Measurements from ENCODE around the gene HNRNPA1. TPM values are rescaled to one million over a fixed set of nuclear protein-coding genes. Genes with fewer than 3 reads are reported as not detected.
"Not testable (repeated sequence)": the region's sequence is repeated elsewhere in the genome, so short reads cannot be mapped to it uniquely, and the experiment has no call there.

HNRNPA1 gene
- total RNA-seq, 1 donor from 2014 or later: 521 TPM

DNA sequence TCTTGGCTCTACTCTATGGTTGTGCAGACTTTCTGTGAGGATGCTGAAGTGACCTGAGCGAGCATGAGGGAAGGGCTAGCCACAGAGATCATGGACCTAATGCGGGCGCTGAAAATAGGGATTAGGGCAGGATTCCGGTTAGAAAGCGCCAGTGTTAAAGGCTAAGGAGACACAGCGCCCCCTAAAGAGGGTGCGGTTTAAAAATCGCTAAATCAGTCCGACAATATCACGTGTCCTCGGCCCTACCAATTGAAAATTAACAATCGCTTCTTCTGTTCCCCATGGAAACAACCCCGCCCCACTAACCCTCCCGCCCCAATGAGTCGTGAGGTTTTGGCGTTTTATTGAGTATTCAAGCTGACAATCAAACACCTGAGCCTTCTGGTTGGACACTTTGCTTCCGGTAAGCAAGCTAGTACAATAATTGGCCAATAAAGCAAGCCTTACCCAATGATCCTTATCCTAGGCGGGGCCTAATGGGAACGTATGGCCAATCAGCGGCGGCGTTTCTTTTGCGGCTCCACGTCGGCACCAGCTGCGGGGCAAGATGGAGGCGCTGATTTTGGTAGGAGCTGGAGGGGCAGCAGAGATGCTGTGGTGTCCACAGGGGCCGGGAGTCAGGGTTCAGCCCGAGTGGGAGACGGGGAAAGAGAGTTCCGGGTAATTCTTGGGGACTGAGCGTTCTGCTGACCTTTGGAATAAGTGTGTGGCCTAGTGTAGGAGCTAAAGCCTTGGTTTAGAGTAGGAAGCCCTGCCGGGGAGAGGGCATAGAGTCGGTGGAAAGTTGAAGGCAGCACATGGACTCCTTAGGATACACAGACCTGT, 44.3 kb downstream of the HNRNPA1 start, which contains the start of gene COPZ1:
TSS of gene COPZ1 (plus strand) at position 515 of the 825 bp plus-strand sequence. CDS start at position 548, 33 bp downstream.
- intact Hi-C loops (cut with DNase I): no loop called here
- Histone ChIP-seq H3K4me1 (peaks cover 43% of the 10 kb centered on the region), H3K4me3 (peak within 1 kb of the TSS; percentile 82 to 85), H3K27me3 (no peaks in the 10 kb centered on the region), H3K36me3 (no peaks in the 10 kb centered on the region), H3K9me3 (no peaks in the 10 kb centered on the region), H3K27ac (peak within 1 kb of the TSS; percentile 80)
- peak; percentile 36 to 52 (median 50) for TF ChIP-seq CTCF (IDR thresholded peaks at IDR 0.05)
- peak; percentile 90 to 95 for TF ChIP-seq POLR2AphosphoS5 (IDR thresholded peaks at IDR 0.05; ENCODE audit: insufficient read depth in 1 of 2, low read depth in 1 of 2)
- TF ChIP-seq POLR2A (IDR thresholded peaks at IDR 0.05): peak in 1 of 2 donors; percentile 75
- DNase-seq (ENCODE audit: extremely low spot score in 2 of 2): peak; percentile 98 to 99

DNA sequence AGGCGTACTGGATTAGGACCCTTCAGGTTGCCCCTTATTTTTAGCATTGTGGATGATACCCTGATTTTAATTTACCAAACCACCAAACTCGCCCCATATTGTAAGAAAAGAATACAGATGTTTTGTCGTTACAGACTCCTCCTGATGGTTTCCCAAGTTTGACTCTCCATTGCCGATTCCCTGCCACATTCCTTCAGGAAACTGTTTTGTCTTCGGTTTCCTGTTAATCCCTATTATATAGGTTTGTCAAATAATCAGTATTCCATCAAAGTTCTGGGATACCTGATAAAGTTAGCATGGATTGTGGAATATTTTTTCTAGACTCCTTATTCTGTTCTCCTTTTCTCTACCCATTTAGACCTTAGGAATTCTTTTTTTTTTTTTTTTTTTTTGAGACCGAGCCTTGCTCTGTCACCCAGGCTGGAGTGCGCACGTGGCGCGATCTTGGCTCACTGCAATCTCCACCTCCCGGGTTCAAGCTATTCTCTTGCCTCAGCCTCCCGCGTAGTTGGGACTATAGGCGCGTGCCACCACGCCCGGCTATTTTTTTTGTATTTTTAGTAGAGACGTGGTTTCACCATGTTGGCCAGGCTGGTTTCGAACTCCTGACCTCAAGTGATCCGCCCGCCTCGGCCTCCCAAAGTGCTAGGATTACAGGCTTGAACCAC, 45.0 kb downstream of the HNRNPA1 start:
- H3K27me3 ChIP-seq; H3K9me3 ChIP-seq; DNase-seq (ENCODE audit: extremely low spot score in 2 of 2); H3K36me3 ChIP-seq; intact Hi-C loops (cut with DNase I): not testable (repeated sequence)
- Histone ChIP-seq H3K4me3 (peak overlapping the region; percentile 82 to 85), H3K27ac (peak overlapping the region; percentile 80), H3K4me1 (peaks cover 50% of the 10 kb centered on the region)

GRCh38 chr12:54328595-54329337, 48.2 kb downstream of the HNRNPA1 start:
- intact Hi-C loops (cut with DNase I): no loop called here
- Histone ChIP-seq H3K36me3 (no peaks in the 10 kb centered on the region), H3K27me3 (no peaks in the 10 kb centered on the region), H3K4me1 (peaks cover 67% of the 10 kb centered on the region), H3K9me3 (no peaks in the 10 kb centered on the region), H3K27ac (no peak overlapping the region), H3K4me3 (no peak overlapping the region)
- TF ChIP-seq CTCF (IDR thresholded peaks at IDR 0.05) (no peak), POLR2A (IDR thresholded peaks at IDR 0.05) (no peak), POLR2AphosphoS5 (IDR thresholded peaks at IDR 0.05; ENCODE audit: insufficient read depth in 1 of 2, low read depth in 1 of 2) (no peak)
- DNase-seq (ENCODE audit: extremely low spot score in 2 of 2): no peak

- intact Hi-C loops (cut with DNase I): no loop called here
- Histone ChIP-seq H3K27me3 (no peaks in the 10 kb centered on the region), H3K36me3 (no peaks in the 10 kb centered on the region), H3K9me3 (no peaks in the 10 kb centered on the region), H3K27ac (no peak overlapping the region), H3K4me1 (peaks cover 67% of the 10 kb centered on the region), H3K4me3 (no peak overlapping the region)
- TF ChIP-seq POLR2A (IDR thresholded peaks at IDR 0.05) (no peak), POLR2AphosphoS5 (IDR thresholded peaks at IDR 0.05; ENCODE audit: insufficient read depth in 1 of 2, low read depth in 1 of 2) (no peak), CTCF (IDR thresholded peaks at IDR 0.05) (no peak)
- no peak for DNase-seq (ENCODE audit: extremely low spot score in 2 of 2)
Observed at GRCh38 chr12:54329759-54330158, 49.2 kb downstream of the HNRNPA1 start.

DNA sequence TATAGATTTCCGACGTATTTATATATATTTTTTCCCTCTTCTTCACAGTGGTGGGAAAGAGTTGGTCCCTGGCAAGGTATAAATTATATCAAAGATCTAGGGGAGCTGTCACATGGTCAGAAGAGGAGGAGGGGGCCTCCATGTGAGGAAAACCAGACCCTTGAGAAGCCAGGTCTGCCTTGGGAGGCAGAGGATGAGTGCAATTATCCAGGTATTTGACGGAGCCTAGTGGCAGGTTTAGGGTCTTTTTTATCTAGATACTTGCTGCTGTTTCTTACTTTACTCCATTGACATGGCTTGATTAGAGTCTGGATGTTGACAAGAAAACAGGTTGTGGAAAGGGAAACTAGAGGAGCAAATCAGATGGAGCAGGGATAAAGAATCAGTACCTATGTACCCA, 49.9 kb downstream of the HNRNPA1 start:
- intact Hi-C loops (cut with DNase I): no loop called here
- H3K36me3 ChIP-seq: no peaks in the 10 kb centered on the region
- no peak overlapping the region for H3K4me3 ChIP-seq
- TF ChIP-seq CTCF (IDR thresholded peaks at IDR 0.05): no peak
- TF ChIP-seq POLR2A (IDR thresholded peaks at IDR 0.05): no peak
- TF ChIP-seq POLR2AphosphoS5 (IDR thresholded peaks at IDR 0.05; ENCODE audit: insufficient read depth in 1 of 2, low read depth in 1 of 2): no peak
- H3K27me3 ChIP-seq: no peaks in the 10 kb centered on the region
- peaks cover 71% of the 10 kb centered on the region for H3K4me1 ChIP-seq
- DNase-seq (ENCODE audit: extremely low spot score in 2 of 2): no peak
- H3K27ac ChIP-seq: no peak overlapping the region
- H3K9me3 ChIP-seq: no peaks in the 10 kb centered on the region
